NCI-H2196 (cell line): ENCODE data around the gene PHF13.
"Not testable (repeated sequence)": the region's sequence is repeated elsewhere in the genome, so short reads cannot be mapped to it uniquely, and the experiment has no call there.

Source experiments
- DNase-seq: peaks from one replicate; lab custom pipeline; 2025; ENCODE audit not compliant: unreplicated experiment; lab: John Stamatoyannopoulos, UW

Gene PHF13

GRCh38 chr1:6586404-6586816, 27.1 kb upstream of the PHF13 start:
- DNase-seq: no peak

GRCh38 chr1:6587261-6588005, 26.1 kb upstream of the PHF13 start:
- peak; percentile 86 for DNase-seq

GRCh38 chr1:6588128-6588892, 25.2 kb upstream of the PHF13 start:
- no peak for DNase-seq

- no peak for DNase-seq
Observed at GRCh38 chr1:6588893-6589520, 24.5 kb upstream of the PHF13 start.

- no peak for DNase-seq
Observed at GRCh38 chr1:6590046-6590445, 23.5 kb upstream of the PHF13 start.

- DNase-seq: no peak
Observed at GRCh38 chr1:6591222-6591621, 22.3 kb upstream of the PHF13 start.

- no peak for DNase-seq
Observed at GRCh38 chr1:6591644-6592043, 21.9 kb upstream of the PHF13 start.

- no peak for DNase-seq
Observed at GRCh38 chr1:6592441-6592840, 21.1 kb upstream of the PHF13 start.

- no peak for DNase-seq
Observed at GRCh38 chr1:6592865-6593593, 20.5 kb upstream of the PHF13 start.

GRCh38 chr1:6593810-6594209, 19.7 kb upstream of the PHF13 start:
- no peak for DNase-seq

GRCh38 chr1:6594977-6595740, 18.4 kb upstream of the PHF13 start:
- no peak for DNase-seq

- no peak for DNase-seq
Observed at GRCh38 chr1:6596351-6596750, 17.2 kb upstream of the PHF13 start.

GRCh38 chr1:6596886-6597776, 16.4 kb upstream of the PHF13 start:
- DNase-seq: no peak

GRCh38 chr1:6597777-6598131, 15.8 kb upstream of the PHF13 start:
- no peak for DNase-seq

GRCh38 chr1:6599141-6599975, 14.2 kb upstream of the PHF13 start:
- DNase-seq: no peak

- not testable (repeated sequence) for DNase-seq
Observed at GRCh38 chr1:6599991-6600390, 13.5 kb upstream of the PHF13 start.

GRCh38 chr1:6600410-6601048, 13.0 kb upstream of the PHF13 start:
- DNase-seq: no peak
